Natural killer cell (primary cell): Measurements from ENCODE around the gene PATL1. TPM values are rescaled to one million over a fixed set of nuclear protein-coding genes. Genes with fewer than 3 reads are reported as not detected.
A peak's percentile ranks its signal among the peaks of the same experiment; 100 is the strongest.

Experiments
- ATAC-seq, 3 donors: fragments of 150-1000 bp in 2 of 3; fragments of 200-7000 bp in 1 of 3; cut with Tn5 transposase; 1 replicate in 1 of 3; 2 replicates in 2 of 3; pipeline ENCODE4 v1.10.0; 2021; ENCODE audit warnings: mild to moderate bottlenecking in 2 of 3, moderate library complexity in 2 of 3
- DNase-seq, 2 donors: peaks; one replicate each; pipeline versions ENCODE4 v3.0.0 to v3.0.0-alpha.2; 2013 to 2021; ENCODE audit warnings: mixed read lengths in 1 of 2
- H3K27ac ChIP-seq: one replicate; pipeline ENCODE4 v1.5.1; 2013; ENCODE audit warnings: mild to moderate bottlenecking, low read length
- H3K27me3 ChIP-seq: one replicate; pipeline ENCODE4 v1.6.1; 2013; ENCODE audit warnings: low read length; ENCODE audit not compliant: control insufficient read depth, insufficient read depth
- H3K36me3 ChIP-seq: one replicate; pipeline ENCODE4 v1.6.1; 2013; ENCODE audit warnings: low read length; ENCODE audit not compliant: control insufficient read depth, insufficient read depth
- H3K4me1 ChIP-seq: one replicate; pipeline ENCODE4 v1.6.1; 2013; ENCODE audit warnings: low read length; ENCODE audit not compliant: control insufficient read depth, insufficient read depth
- H3K4me3 ChIP-seq: one replicate; pipeline ENCODE4 v1.5.1; 2013; ENCODE audit warnings: low read length
- H3K9me3 ChIP-seq: one replicate; pipeline ENCODE4 v1.6.1; 2013; ENCODE audit warnings: low read length; ENCODE audit not compliant: control insufficient read depth, insufficient read depth
- H3K27ac Mint-ChIP-seq, 2 donors: one replicate each; pipeline ENCODE4 v1.8.0; 2022; ENCODE audit warnings: mild to moderate bottlenecking in 2 of 2, mixed read lengths in 2 of 2, moderate library complexity in 1 of 2
- H3K27me3 Mint-ChIP-seq, 2 donors: one replicate each; pipeline ENCODE4 v1.8.0; 2022; ENCODE audit warnings: low read depth in 2 of 2, mixed read lengths in 2 of 2
- H3K36me3 Mint-ChIP-seq: one replicate; pipeline ENCODE4 v1.8.0; 2022; ENCODE audit warnings: mixed read lengths
- H3K4me1 Mint-ChIP-seq, 2 donors: one replicate each; pipeline ENCODE4 v1.8.0; 2022; ENCODE audit warnings: mixed read lengths in 2 of 2
- H3K4me3 Mint-ChIP-seq: one replicate; pipeline ENCODE4 v1.8.0; 2022; ENCODE audit warnings: mild to moderate bottlenecking, moderate library complexity, mixed read lengths
- H3K9me3 Mint-ChIP-seq, 2 donors: one replicate each; pipeline ENCODE4 v1.8.0; 2022; ENCODE audit warnings: mixed read lengths in 2 of 2
- WGBS: methylation state at CpG from one replicate; pipeline ENCODE4 v1.1.7; 2013; ENCODE audit warnings: missing lambda C conversion rate; ENCODE audit not compliant: insufficient coverage; 5-methylcytosine and 5-hydroxymethylcytosine counted together
- intact Hi-C: fragments of 100-400 bp; cut with micrococcal nuclease; formaldehyde crosslinking; loops from one replicate; pipeline ENCODE4 v1.14.2; 2022
- total RNA-seq, 4 donors: library from RNA; stranded (reverse); fragments of 120-200 nt in 1 of 4; gene quantifications; one replicate each; pipeline versions ENCODE4 v1.2.3 to v1.2.4, GENCODE V29; 2013 to 2022
- TF ChIP-seq, protein P1 (sequence below): fragments of 200-600 bp; IDR thresholded peaks from one replicate; pipeline ENCODE4 v1.8.0; 2022; ENCODE audit warnings: antibody characterized with exemption

Gene PATL1, protein sequence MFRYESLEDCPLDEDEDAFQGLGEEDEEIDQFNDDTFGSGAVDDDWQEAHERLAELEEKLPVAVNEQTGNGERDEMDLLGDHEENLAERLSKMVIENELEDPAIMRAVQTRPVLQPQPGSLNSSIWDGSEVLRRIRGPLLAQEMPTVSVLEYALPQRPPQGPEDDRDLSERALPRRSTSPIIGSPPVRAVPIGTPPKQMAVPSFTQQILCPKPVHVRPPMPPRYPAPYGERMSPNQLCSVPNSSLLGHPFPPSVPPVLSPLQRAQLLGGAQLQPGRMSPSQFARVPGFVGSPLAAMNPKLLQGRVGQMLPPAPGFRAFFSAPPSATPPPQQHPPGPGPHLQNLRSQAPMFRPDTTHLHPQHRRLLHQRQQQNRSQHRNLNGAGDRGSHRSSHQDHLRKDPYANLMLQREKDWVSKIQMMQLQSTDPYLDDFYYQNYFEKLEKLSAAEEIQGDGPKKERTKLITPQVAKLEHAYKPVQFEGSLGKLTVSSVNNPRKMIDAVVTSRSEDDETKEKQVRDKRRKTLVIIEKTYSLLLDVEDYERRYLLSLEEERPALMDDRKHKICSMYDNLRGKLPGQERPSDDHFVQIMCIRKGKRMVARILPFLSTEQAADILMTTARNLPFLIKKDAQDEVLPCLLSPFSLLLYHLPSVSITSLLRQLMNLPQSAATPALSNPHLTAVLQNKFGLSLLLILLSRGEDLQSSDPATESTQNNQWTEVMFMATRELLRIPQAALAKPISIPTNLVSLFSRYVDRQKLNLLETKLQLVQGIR
- 10 to 100 TPM; 56.8 to 69.4 (median 58.1) TPM for total RNA-seq
- total RNA-seq (2013) = 17.6 TPM

DNA sequence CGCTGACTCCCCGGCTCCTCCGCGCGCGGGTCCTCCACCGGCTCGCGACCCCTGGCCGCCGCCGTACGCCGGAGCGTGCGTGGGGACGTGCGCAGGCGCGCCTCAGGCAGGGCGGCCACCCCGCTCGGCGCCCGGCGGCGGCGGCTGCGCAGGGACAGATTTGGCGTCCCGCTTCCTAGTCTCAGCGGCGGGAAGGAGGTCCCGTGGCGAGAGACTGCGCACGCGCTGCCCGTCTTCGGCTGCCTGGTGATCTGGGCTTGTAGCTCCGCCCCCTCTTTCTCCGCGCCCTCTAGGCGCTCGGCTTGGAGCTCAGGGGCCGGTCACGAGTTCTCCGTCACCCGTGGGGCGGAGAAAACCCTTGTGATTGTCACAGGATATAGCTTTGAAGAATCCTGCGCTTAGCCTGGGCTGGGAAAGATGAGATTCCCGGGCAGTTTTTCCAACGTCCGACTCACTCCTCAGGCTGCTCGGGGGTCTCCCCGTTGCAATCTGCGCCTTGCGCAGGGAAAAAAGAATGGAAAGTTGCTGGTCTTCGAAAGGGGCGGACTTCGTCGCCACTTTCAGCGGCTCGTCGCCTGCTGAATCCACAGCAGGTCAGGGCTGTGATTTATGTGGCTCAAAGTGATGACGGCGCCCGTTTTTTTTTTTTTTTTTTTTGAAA lies at the start of gene PATL1:
Gene PATL1, minus strand, starts transcription at position 88 of the 661 bp plus-strand sequence. CDS start 142 bp downstream, outside the sequence.
- H3K4me3 ChIP-seq = peak within 1 kb of the TSS; percentile 94
- intact Hi-C loops = loop anchor here (1.0 to 2.0 kb wide), 3 partner anchors 53 to 142 kb away; partner anchors contain the start of gene MRPL16
- H3K36me3 Mint-ChIP-seq = no peaks in the 10 kb centered on the region
- H3K9me3 ChIP-seq = no peaks in the 10 kb centered on the region
- no peaks in the 10 kb centered on the region for H3K27me3 Mint-ChIP-seq
- peaks cover 25% of the 10 kb centered on the region for H3K36me3 ChIP-seq
- H3K4me1 Mint-ChIP-seq = peaks cover 29 to 35% of the 10 kb centered on the region in 2 donors
- H3K9me3 Mint-ChIP-seq = no peaks in the 10 kb centered on the region
- DNase-seq = peak; percentile 98 to 100
- H3K27me3 ChIP-seq = no peaks in the 10 kb centered on the region
- H3K4me1 ChIP-seq = peaks cover 18% of the 10 kb centered on the region
- peak within 1 kb of the TSS; percentile 94 for H3K4me3 Mint-ChIP-seq
- peak; percentile 82 to 96 (median 84) for ATAC-seq
- H3K27ac Mint-ChIP-seq = peak within 1 kb of the TSS; percentile 98 to 100
- TF ChIP-seq, protein P1, sequence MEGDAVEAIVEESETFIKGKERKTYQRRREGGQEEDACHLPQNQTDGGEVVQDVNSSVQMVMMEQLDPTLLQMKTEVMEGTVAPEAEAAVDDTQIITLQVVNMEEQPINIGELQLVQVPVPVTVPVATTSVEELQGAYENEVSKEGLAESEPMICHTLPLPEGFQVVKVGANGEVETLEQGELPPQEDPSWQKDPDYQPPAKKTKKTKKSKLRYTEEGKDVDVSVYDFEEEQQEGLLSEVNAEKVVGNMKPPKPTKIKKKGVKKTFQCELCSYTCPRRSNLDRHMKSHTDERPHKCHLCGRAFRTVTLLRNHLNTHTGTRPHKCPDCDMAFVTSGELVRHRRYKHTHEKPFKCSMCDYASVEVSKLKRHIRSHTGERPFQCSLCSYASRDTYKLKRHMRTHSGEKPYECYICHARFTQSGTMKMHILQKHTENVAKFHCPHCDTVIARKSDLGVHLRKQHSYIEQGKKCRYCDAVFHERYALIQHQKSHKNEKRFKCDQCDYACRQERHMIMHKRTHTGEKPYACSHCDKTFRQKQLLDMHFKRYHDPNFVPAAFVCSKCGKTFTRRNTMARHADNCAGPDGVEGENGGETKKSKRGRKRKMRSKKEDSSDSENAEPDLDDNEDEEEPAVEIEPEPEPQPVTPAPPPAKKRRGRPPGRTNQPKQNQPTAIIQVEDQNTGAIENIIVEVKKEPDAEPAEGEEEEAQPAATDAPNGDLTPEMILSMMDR = no peak
- peak within 1 kb of the TSS; percentile 99 for H3K27ac ChIP-seq
- WGBS = under 1% methylated on average over 68 of the region's 68 CpGs

DNA sequence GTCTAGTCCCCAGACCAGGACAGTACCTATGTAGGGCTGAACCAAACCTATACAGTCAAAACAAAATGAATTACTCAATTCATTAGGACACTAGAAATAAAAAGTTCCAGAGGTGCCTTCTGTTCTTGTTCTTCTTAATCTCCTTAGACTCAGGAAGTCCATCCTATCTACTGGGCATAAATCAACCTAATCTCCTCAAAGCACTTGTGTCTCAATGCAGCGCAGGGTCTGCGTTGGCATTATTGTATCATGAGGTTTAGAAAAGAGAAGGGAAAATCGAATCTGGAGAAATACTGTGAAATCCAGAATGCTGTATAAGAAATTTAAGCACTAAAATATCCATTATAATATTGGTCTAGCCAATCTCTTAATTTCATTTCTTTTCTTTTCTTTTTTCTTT lies 47.2 kb upstream of the PATL1 start:
- H3K9me3 ChIP-seq = no peaks in the 10 kb centered on the region
- ATAC-seq = no peak
- H3K36me3 ChIP-seq = no peaks in the 10 kb centered on the region
- no peak overlapping the region for H3K27ac Mint-ChIP-seq
- peaks cover 21 to 38% of the 10 kb centered on the region in 2 donors for H3K27me3 Mint-ChIP-seq
- no peak overlapping the region for H3K4me3 ChIP-seq
- no peaks in the 10 kb centered on the region for H3K4me1 ChIP-seq
- H3K9me3 Mint-ChIP-seq = no peaks in the 10 kb centered on the region
- no peak overlapping the region for H3K4me3 Mint-ChIP-seq
- no peak overlapping the region for H3K27ac ChIP-seq
- intact Hi-C loops = no loop called here
- no peak for DNase-seq
- no peaks in the 10 kb centered on the region for H3K4me1 Mint-ChIP-seq
- no CpG with 5 or more reads among the region's 3 CpGs for WGBS
- no peaks in the 10 kb centered on the region for H3K27me3 ChIP-seq
- TF ChIP-seq, protein P1 = no peak
- H3K36me3 Mint-ChIP-seq = no peaks in the 10 kb centered on the region

DNA sequence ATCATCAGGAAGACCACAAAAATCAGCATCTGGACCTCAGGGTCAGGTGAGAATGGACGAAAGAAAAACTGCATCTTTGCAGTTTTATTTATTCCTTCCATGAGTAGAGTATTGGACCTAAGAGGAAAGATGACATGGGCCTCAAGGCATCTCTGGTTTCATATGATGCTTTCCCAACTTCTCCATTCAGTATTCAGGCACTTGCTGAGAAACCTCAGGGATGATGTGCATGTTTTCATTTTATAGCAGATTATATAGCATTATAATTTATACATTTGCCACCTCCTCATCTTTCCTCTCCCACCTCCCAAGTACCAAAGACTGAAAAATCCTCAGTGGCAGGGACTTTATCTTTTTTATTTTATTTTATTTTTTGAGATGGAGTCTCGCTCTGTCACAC lies 44.9 kb upstream of the PATL1 start, which contains the start of gene OR10V1:
Gene OR10V1, minus strand, starts transcription at position 101 of the 400 bp plus-strand sequence. Its CDS starts 0 bp downstream, at position 101.
- no peak within 1 kb of the TSS for H3K4me3 ChIP-seq
- no peaks in the 10 kb centered on the region for H3K27me3 ChIP-seq
- no peaks in the 10 kb centered on the region for H3K9me3 ChIP-seq
- DNase-seq (no peak), ATAC-seq (no peak)
- TF ChIP-seq, protein P1 = no peak
- Mint-ChIP-seq H3K4me1 (no peaks in the 10 kb centered on the region), H3K27me3 (peaks cover 18 to 36% of the 10 kb centered on the region in 2 donors), H3K4me3 (no peak within 1 kb of the TSS), H3K27ac (no peak within 1 kb of the TSS), H3K9me3 (no peaks in the 10 kb centered on the region), H3K36me3 (no peaks in the 10 kb centered on the region)
- intact Hi-C loops = no loop called here
- no peaks in the 10 kb centered on the region for H3K4me1 ChIP-seq
- no peak within 1 kb of the TSS for H3K27ac ChIP-seq
- WGBS = 83% methylated on average over 2 of the region's 2 CpGs
- no peaks in the 10 kb centered on the region for H3K36me3 ChIP-seq
